Fibroblast of pulmonary artery (primary cell): ENCODE results near the gene RNF7.
A peak's percentile ranks its signal among the peaks of the same experiment; 100 is the strongest.

ENCODE experiments used
- DNase-seq: peaks from one replicate; pipeline ENCODE4 v3.0.0-alpha.2; 2010; ENCODE audit warnings: low read depth
- H3K4me3 ChIP-seq: replicated peaks from 2 replicates; pipeline ENCODE4 v1.5.1; 2011; ENCODE audit warnings: low read depth, mild to moderate bottlenecking, control low read depth, low read length, moderate library complexity
- CTCF ChIP-seq: IDR thresholded peaks from 2 replicates; pipeline ENCODE4 v1.5.1; 2011; ENCODE audit warnings: mild to moderate bottlenecking, control low read depth, low read length, inconsistent platforms; ENCODE audit errors: missing control alignments

Gene RNF7

GRCh38 chr3:141777957-141778813, 40.1 kb downstream of the RNF7 start:
- H3K4me3 ChIP-seq = no peak overlapping the region
- DNase-seq = no peak
- no peak for TF ChIP-seq CTCF

- no peak for TF ChIP-seq CTCF
- no peak overlapping the region for H3K4me3 ChIP-seq
These were observed 41.6 kb downstream of the RNF7 start for GRCh38 chr3:141779667-141780066.

GRCh38 chr3:141782386-141782932, 44.4 kb downstream of the RNF7 start:
- peak; percentile 62 for DNase-seq
- H3K4me3 ChIP-seq = no peak overlapping the region
- peak; percentile 47 for TF ChIP-seq CTCF

More at GRCh38 chr3:141779667-141780066, 41.6 kb downstream of the RNF7 start:
- DNase-seq = no peak

GRCh38 chr3:141783632-141784031, 45.5 kb downstream of the RNF7 start:
- no peak overlapping the region for H3K4me3 ChIP-seq
- no peak for DNase-seq
- TF ChIP-seq CTCF = no peak

- H3K4me3 ChIP-seq = no peak overlapping the region
- no peak for DNase-seq
- no peak for TF ChIP-seq CTCF
These were observed 46.0 kb downstream of the RNF7 start for GRCh38 chr3:141784096-141784495.

GRCh38 chr3:141784531-141784930, 46.4 kb downstream of the RNF7 start:
- no peak for DNase-seq
- H3K4me3 ChIP-seq = no peak overlapping the region
- no peak for TF ChIP-seq CTCF
